RWPE1 (cell line): Measurements from ENCODE around the gene CDH16.
A peak's percentile ranks its signal among the peaks of the same experiment; 100 is the strongest.

Source experiments
- CTCF ChIA-PET: fragments of 350-600 bp; sonication (Branson Sonifier 250); formaldehyde crosslinking; extraction: SDS; loops from one replicate; lab custom pipeline; 2021; lab: Yijun Ruan, JAX
- POLR2A ChIA-PET: fragments of 400-600 bp; formaldehyde crosslinking; extraction: SDS; loops from one replicate; lab custom pipeline; 2020; ENCODE audit warnings: antibody characterized with exemption; ENCODE audit not compliant: low non-redundant PET; lab: Yijun Ruan, JAX
- DNase-seq: peaks from one replicate; pipeline ENCODE4 v3.0.0; 2012; ENCODE audit warnings: low spot score
- H3K27ac ChIP-seq: fragments of 450-650 bp; 2 replicates; pipeline ENCODE4 v1.5.1; 2017
- TF ChIP-seq, protein P1 (sequence below): fragments of 450-650 bp; conservative IDR thresholded peaks from 2 replicates; pipeline ENCODE4 v1.5.1; 2017; ENCODE audit warnings: low read depth, mild to moderate bottlenecking

Gene CDH16

DNA sequence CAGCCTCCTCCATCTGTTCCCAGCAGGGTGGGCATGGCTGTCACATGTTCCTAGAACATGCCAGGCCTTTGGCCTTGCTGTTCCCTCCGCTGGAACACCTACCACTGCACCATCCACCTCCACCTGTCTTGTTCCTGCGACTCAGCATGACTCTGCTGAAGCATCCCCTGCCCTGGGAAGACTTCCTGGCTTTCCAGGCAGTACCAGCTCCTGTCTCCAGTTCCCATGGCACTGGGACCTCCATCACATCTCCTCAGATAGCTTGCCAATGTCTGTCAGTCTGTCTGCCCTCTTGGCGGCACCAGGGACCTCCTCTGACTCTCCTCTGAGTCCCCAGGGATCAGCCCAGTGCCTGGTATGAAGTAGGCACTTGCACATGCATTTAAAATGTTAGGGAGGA lies 22.7 kb downstream of the CDH16 start:
- ChIA-PET CTCF (interaction anchor here (0.6 to 2.2 kb wide), 10 partner anchors 8 to 259 kb away, joined by 3 to 23 read pairs (median 7); partner anchors contain the start of gene CDH16), POLR2A (no interaction called here)
- H3K27ac ChIP-seq: peak overlapping the region; percentile 70
- TF ChIP-seq, protein P1, sequence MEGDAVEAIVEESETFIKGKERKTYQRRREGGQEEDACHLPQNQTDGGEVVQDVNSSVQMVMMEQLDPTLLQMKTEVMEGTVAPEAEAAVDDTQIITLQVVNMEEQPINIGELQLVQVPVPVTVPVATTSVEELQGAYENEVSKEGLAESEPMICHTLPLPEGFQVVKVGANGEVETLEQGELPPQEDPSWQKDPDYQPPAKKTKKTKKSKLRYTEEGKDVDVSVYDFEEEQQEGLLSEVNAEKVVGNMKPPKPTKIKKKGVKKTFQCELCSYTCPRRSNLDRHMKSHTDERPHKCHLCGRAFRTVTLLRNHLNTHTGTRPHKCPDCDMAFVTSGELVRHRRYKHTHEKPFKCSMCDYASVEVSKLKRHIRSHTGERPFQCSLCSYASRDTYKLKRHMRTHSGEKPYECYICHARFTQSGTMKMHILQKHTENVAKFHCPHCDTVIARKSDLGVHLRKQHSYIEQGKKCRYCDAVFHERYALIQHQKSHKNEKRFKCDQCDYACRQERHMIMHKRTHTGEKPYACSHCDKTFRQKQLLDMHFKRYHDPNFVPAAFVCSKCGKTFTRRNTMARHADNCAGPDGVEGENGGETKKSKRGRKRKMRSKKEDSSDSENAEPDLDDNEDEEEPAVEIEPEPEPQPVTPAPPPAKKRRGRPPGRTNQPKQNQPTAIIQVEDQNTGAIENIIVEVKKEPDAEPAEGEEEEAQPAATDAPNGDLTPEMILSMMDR: no peak
- DNase-seq: no peak

DNA sequence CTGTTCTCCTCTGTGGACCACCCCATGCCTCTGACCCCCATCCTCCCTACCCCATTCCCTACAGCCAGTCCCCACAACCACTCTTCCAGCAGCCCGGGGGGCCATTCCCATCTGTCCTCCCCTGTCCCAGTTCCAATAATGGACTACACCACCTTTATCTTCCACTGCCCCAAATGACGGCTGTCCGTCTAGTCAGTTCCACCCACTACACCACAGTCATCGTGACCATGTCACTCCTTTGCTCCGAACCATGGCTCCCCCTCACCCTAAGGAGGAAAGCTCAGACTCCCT lies 23.1 kb downstream of the CDH16 start:
- TF ChIP-seq, protein P1: no peak
- H3K27ac ChIP-seq: peak overlapping the region; percentile 70
- DNase-seq: no peak
- CTCF ChIA-PET: interaction anchor here (0.6 to 2.2 kb wide), 24 partner anchors 9 to 461 kb away, joined by 3 to 23 read pairs (median 6); partner anchors contain the start of genes CDH16, CIAO2B and PDP2
- POLR2A ChIA-PET: no interaction called here

GRCh38 chr16:66894948-66895688 lies 23.6 kb downstream of the CDH16 start:
- TF ChIP-seq, protein P1: peak; percentile 87
- ChIA-PET CTCF (interaction anchor here (0.6 to 2.2 kb wide), 29 partner anchors 9 to 461 kb away, joined by 3 to 23 read pairs (median 5); partner anchors contain the start of genes CDH16, CIAO2B and PDP2), POLR2A (no interaction called here)
- H3K27ac ChIP-seq: peak overlapping the region; percentile 70
- DNase-seq: peak; percentile 67

DNA sequence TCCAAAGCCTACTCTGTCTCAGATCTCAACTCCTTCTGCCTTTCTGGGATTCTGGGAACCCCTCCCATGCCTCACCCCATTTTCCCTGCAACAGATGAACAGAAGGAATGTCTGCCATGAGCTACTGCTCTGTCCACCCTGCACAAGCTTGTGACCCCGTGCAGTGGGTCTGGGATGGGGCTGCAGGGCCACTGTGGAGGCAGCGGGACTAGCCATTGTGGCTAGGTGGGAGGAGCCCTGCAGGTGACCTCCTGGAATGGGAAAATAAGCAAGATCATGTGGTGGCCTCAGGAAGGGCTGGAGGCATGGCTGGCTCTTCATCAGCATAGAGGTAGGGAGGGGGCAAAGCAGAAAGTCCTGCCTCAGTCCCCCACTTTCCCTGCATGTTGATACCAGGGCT lies 24.6 kb downstream of the CDH16 start:
- peak overlapping the region; percentile 70 for H3K27ac ChIP-seq
- ChIA-PET CTCF (interaction anchor here (0.6 to 2.2 kb wide), 8 partner anchors 8 to 207 kb away, joined by 3 to 23 read pairs (median 6); partner anchors contain the start of gene CIAO2B), POLR2A (no interaction called here)
- TF ChIP-seq, protein P1: no peak
- DNase-seq: no peak

DNA sequence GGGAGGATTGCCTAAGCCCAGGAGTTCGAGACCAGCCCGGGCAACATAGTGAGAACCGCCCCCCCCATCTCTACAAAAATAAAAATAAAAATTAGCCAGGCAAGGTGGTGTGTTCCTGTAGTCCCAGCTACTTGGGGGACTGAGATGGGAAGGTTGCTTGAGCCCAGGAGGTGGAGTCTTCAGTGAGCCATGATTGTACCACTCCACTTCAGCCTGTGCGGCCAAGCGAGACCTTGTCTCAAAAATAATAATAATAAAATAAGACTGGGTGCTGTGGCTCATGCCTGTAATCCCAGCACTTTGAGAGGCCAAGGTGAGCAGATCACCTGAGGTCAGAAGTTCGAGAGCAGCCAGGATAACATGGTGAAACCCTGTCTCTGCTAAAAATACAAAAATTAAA lies 26.9 kb downstream of the CDH16 start:
- H3K27ac ChIP-seq: no peak overlapping the region
- POLR2A ChIA-PET: no interaction called here
- DNase-seq: no peak
- TF ChIP-seq, protein P1: no peak
- CTCF ChIA-PET: no interaction called here

- CTCF ChIA-PET: no interaction called here
- POLR2A ChIA-PET: no interaction called here
- no peak overlapping the region for H3K27ac ChIP-seq
- TF ChIP-seq, protein P1: no peak
- DNase-seq: no peak
Measured at GRCh38 chr16:66891360-66891759, 27.3 kb downstream of the CDH16 start.
